HepG2 (cell line): ENCODE measurements around the gene BCKDHA. TPM values are rescaled to one million over a fixed set of nuclear protein-coding genes. Genes with fewer than 3 reads are reported as not detected.

ENCODE experiments used
- HDAC1 ChIP-seq: sonication (generic); formaldehyde crosslinking; IDR thresholded peaks from 2 replicates; pipeline ENCODE4 v1.5.1; 2020; ENCODE audit warnings: mild to moderate bottlenecking, missing genetic modification reagents
- NFKB2 ChIP-seq: sonication (generic); formaldehyde crosslinking; IDR thresholded peaks from 2 replicates; pipeline ENCODE4 v1.4.0; 2020; ENCODE audit warnings: missing genetic modification reagents, borderline replicate concordance
- SMAD3 ChIP-seq: sonication (generic); formaldehyde crosslinking; IDR thresholded peaks from 2 replicates; pipeline ENCODE4 v1.4.0; 2020; ENCODE audit warnings: missing genetic modification reagents
- ZHX1 ChIP-seq: sonication (generic); formaldehyde crosslinking; IDR thresholded peaks from 2 replicates; pipeline ENCODE4 v1.8.1; 2022; ENCODE audit warnings: low read depth, mild to moderate bottlenecking, missing genetic modification reagents
- ZHX2 ChIP-seq, 2 experiments: sonication (generic) in 1 of 2; formaldehyde crosslinking in 1 of 2; IDR thresholded peaks; 2 replicates each; pipeline versions ENCODE4 v1.6.1 to v1.9.0; 2014 to 2022; ENCODE audit warnings: antibody characterized with exemption in 1 of 2, borderline replicate concordance in 1 of 2, inconsistent platforms in 1 of 2, low read depth in 1 of 2, missing genetic modification reagents in 1 of 2
- ZNF230 ChIP-seq: sonication (generic); formaldehyde crosslinking; IDR thresholded peaks from 2 replicates; pipeline ENCODE4 v1.4.0; 2020; ENCODE audit warnings: mild to moderate bottlenecking, missing genetic modification reagents
- ZNF687 ChIP-seq: sonication (generic); formaldehyde crosslinking; IDR thresholded peaks from 2 replicates; pipeline ENCODE4 v1.5.1; 2020; ENCODE audit warnings: mild to moderate bottlenecking, missing genetic modification reagents, moderate library complexity
- ZXDC ChIP-seq: sonication (generic); formaldehyde crosslinking; IDR thresholded peaks from 2 replicates; pipeline ENCODE4 v1.5.0; 2020; ENCODE audit warnings: mild to moderate bottlenecking, missing genetic modification reagents
- polyA plus RNA-seq, 8 experiments: library from polyadenylated mRNA; depleted of rRNA in 3 of 8; stranded (reverse) in 7 of 8; unstranded in 1 of 8; fragments of >200 nt; fragmentation: Illumina TruSeq in 4 of 8; extraction: Trizol in 4 of 8; gene quantifications; 2 replicates each; pipeline versions ENCODE4 v1.2.1 to v1.2.3, GENCODE V29; 2011 to 2016; ENCODE audit warnings: low read depth in 4 of 8, missing spikeins in 1 of 8, mixed read lengths in 1 of 8; ENCODE audit not compliant: insufficient read depth in 1 of 8
- total RNA-seq, 5 experiments: library from RNA; depleted of rRNA; stranded (reverse); fragments of >200 nt; fragmentation: Illumina TruSeq; extraction: Trizol; gene quantifications; 2 replicates each; pipeline ENCODE4 v1.2.3, GENCODE V29; 2016; ENCODE audit warnings: low read depth in 1 of 5

Gene BCKDHA
- total and polyA plus RNA-seq, 2 of the 13 experiments (the other 11 are each of a cell fraction or from before 2014, with no cell fraction given), result 11.8 to 31.5 TPM

GRCh38 chr19:41363753-41364523 lies 33.7 kb upstream of the BCKDHA start, which contains the start of gene B9D2 (continued):
- TF ChIP-seq ZNF230 (CRISPR knock-in tag) (peak; percentile 56; the same call in 1 of the 2 replicates), ZXDC (no peak), ZHX1 (CRISPR knock-in tag) (peak; percentile 100), NFKB2 (CRISPR knock-in tag) (peak; percentile 38; the same call in 1 of the 2 replicates), SMAD3 (CRISPR knock-in tag) (0 out of 2 replicates have a peak, but pooled peaks have one; percentile 30), HDAC1 (CRISPR knock-in tag) (peak; percentile 57), ZHX2 (IDR thresholded peaks at IDR 0.05; ENCODE audit: low read depth) (peak; percentile 100), ZHX2 (CRISPR knock-in tag; IDR thresholded peaks at IDR 0.05; ENCODE audit: borderline replicate concordance) (no peak), ZNF687 (CRISPR knock-in tag) (peak; percentile 76)
- TF ChIP-seq, all 625 proteins: peak for 142
